HCT116 (cell line): ENCODE measurements around the gene REEP6. TPM values are rescaled to one million over a fixed set of nuclear protein-coding genes. Genes with fewer than 3 reads are reported as not detected.

Experiments used
- ATAC-seq: fragments of 200-7000 bp; cut with Tn5 transposase; 2 replicates; pipeline ENCODE4 v1.9.1; 2020; ENCODE audit warnings: mild to moderate bottlenecking, moderate library complexity
- BruUV-seq: library from RNA; stranded (reverse); fragments of 400-500 nt; replicated peaks from 2 replicates; lab custom pipeline; 2021; lab: Mats Ljungman, UMichigan
- CTCF ChIA-PET: fragments of 300-600 bp; sonication (Branson Sonifier 250); formaldehyde crosslinking; loops from one replicate; lab custom pipeline; 2021; ENCODE audit warnings: antibody characterized with exemption; lab: Charles Lee
- POLR2A ChIA-PET: fragments of 300-600, 350-600 bp; sonication (Branson Sonifier 250); formaldehyde crosslinking; loops from one replicate; lab custom pipeline; 2021; ENCODE audit warnings: antibody characterized with exemption; lab: Charles Lee
- RAD21 ChIA-PET, 2 experiments: fragments of 300-600 bp; sonication (Branson Sonifier 250); formaldehyde crosslinking; loops; one replicate each; lab custom pipeline; 2023; ENCODE audit warnings: low total read pairs in 2 of 2; ENCODE audit not compliant: uncharacterized antibody in 2 of 2, unreplicated experiment in 2 of 2, low non-redundant PET in 1 of 2; lab: Charles Lee
- DNase-seq: peaks from one replicate; pipeline ENCODE4 v3.0.0-alpha.2; 2010; ENCODE audit warnings: low read depth, low spot score
- H2AFZ ChIP-seq: fragments of 200-600 bp; shearing (Covaris generic), sonication (generic); 2 replicates; pipeline ENCODE4 v1.6.1; 2017; ENCODE audit warnings: low read depth, mixed run types, mixed read lengths, antibody characterized with exemption, low read length; ENCODE audit not compliant: poor library complexity, severe bottlenecking
- H3K27ac ChIP-seq: 2 replicates; pipeline ENCODE4 v1.5.1; 2012; ENCODE audit warnings: low read depth, low read length
- H3K27me3 ChIP-seq: fragments of 200-600 bp; sonication (generic); 2 replicates; pipeline ENCODE4 v1.6.1; 2016; ENCODE audit warnings: mixed run types, low read length, mixed read lengths; ENCODE audit not compliant: insufficient read depth
- H3K36me3 ChIP-seq, 2 experiments: fragments of 200-500 bp in 1 of 2; fragments of 200-600 bp in 1 of 2; sonication (Bioruptor generic) in 1 of 2; sonication (generic) in 1 of 2; 2 replicates each; pipeline versions ENCODE4 v1.5.1 to v1.6.1; 2014 to 2016; ENCODE audit warnings: low read length in 2 of 2, inconsistent platforms in 1 of 2, mixed read lengths in 1 of 2, mixed run types in 1 of 2; ENCODE audit not compliant: insufficient read depth in 2 of 2, control insufficient read depth in 1 of 2
- H3K4me1 ChIP-seq, 2 experiments: fragments of 200-600 bp in 1 of 2; sonication (generic) in 1 of 2; 2 replicates each; pipeline versions ENCODE4 v1.5.1 to v1.6.1; 2012 to 2017; ENCODE audit warnings: low read length in 2 of 2, inconsistent platforms in 1 of 2, mild to moderate bottlenecking in 1 of 2, mixed read lengths in 1 of 2, mixed run types in 1 of 2, moderate library complexity in 1 of 2; ENCODE audit not compliant: insufficient read depth in 2 of 2, control insufficient read depth in 1 of 2
- H3K4me2 ChIP-seq: fragments of 200-600 bp; sonication (generic); 2 replicates; pipeline ENCODE4 v1.6.1; 2017; ENCODE audit warnings: mixed run types, low read length, mixed read lengths
- H3K4me3 ChIP-seq, 2 experiments: fragments of 200-600 bp in 1 of 2; sonication (generic) in 1 of 2; replicated peaks in 1 of 2; 2 replicates each; pipeline ENCODE4 v1.5.1; 2011 to 2016; ENCODE audit warnings: low read length in 2 of 2, control low read depth in 1 of 2, low read depth in 1 of 2, mild to moderate bottlenecking in 1 of 2, mixed read lengths in 1 of 2, mixed run types in 1 of 2
- H3K79me2 ChIP-seq: fragments of 200-600 bp; sonication (generic); 2 replicates; pipeline ENCODE4 v1.6.1; 2017; ENCODE audit warnings: mild to moderate bottlenecking, mixed run types, low read length, moderate library complexity, mixed read lengths; ENCODE audit not compliant: insufficient read depth
- H3K9ac ChIP-seq: fragments of 200-600 bp; sonication (generic); 2 replicates; pipeline ENCODE4 v1.6.1; 2016; ENCODE audit warnings: low read length, mixed read lengths
- H3K9me2 ChIP-seq: fragments of 200-600 bp; sonication (generic), shearing (Covaris generic); 2 replicates; pipeline ENCODE4 v1.6.1; 2017; ENCODE audit warnings: mixed run types, mild to moderate bottlenecking, moderate library complexity; ENCODE audit not compliant: insufficient read depth
- H3K9me3 ChIP-seq, 2 experiments: fragments of 200-500 bp in 1 of 2; fragments of 200-600 bp in 1 of 2; sonication (Bioruptor generic) in 1 of 2; sonication (generic) in 1 of 2; 2 replicates each; pipeline ENCODE4 v1.6.1; 2014 to 2017; ENCODE audit warnings: low read length in 2 of 2, mixed read lengths in 2 of 2, inconsistent platforms in 1 of 2, low read depth in 1 of 2, mild to moderate bottlenecking in 1 of 2, mixed run types in 1 of 2, moderate library complexity in 1 of 2; ENCODE audit not compliant: control insufficient read depth in 1 of 2, insufficient read depth in 1 of 2
- H4K20me1 ChIP-seq: fragments of 200-600 bp; sonication (generic), shearing (Covaris generic); 2 replicates; pipeline ENCODE4 v1.6.1; 2017; ENCODE audit warnings: mixed run types, mild to moderate bottlenecking, moderate library complexity; ENCODE audit not compliant: insufficient read depth
- ATF3 ChIP-seq: IDR thresholded peaks from 2 replicates; pipeline ENCODE4 v1.6.1; 2012
- CBX3 ChIP-seq: IDR thresholded peaks from 2 replicates; pipeline ENCODE4 v1.6.1; 2012; ENCODE audit warnings: low read depth
- CEBPB ChIP-seq: IDR thresholded peaks from 2 replicates; pipeline ENCODE4 v1.6.1; 2012; ENCODE audit warnings: low read depth
- CTCF ChIP-seq, 3 experiments: fragments of 200-600 bp in 1 of 3; sonication (generic) in 1 of 3; IDR thresholded peaks in 2 of 3; conservative IDR thresholded peaks in 1 of 3; 2 replicates each; pipeline ENCODE4 v1.5.1; 2012 to 2017; ENCODE audit warnings: low read depth in 2 of 3, low read length in 2 of 3, antibody characterized with exemption in 1 of 3, borderline replicate concordance in 1 of 3, control low read depth in 1 of 3, mild to moderate bottlenecking in 1 of 3, mixed read lengths in 1 of 3, mixed run types in 1 of 3, moderate library complexity in 1 of 3; ENCODE audit not compliant: insufficient read depth in 1 of 3
- ELF1 ChIP-seq: IDR thresholded peaks from 2 replicates; pipeline ENCODE4 v1.6.1; 2012; ENCODE audit warnings: low read depth, borderline replicate concordance
- EZH2 ChIP-seq: fragments of 200-600 bp; sonication (generic); IDR thresholded peaks from 2 replicates; pipeline ENCODE4 v1.6.1; 2017; ENCODE audit warnings: antibody characterized with exemption, mixed run types
- FOSL1 ChIP-seq: IDR thresholded peaks from 2 replicates; pipeline ENCODE4 v1.6.1; 2012; ENCODE audit warnings: low read depth
- JUND ChIP-seq: IDR thresholded peaks from 2 replicates; pipeline ENCODE4 v1.6.1; 2012
- MAX ChIP-seq: IDR thresholded peaks from 2 replicates; pipeline ENCODE4 v1.6.1; 2012
- POLR2AphosphoS5 ChIP-seq: IDR thresholded peaks from 2 replicates; pipeline ENCODE4 v1.6.1; 2011; ENCODE audit warnings: mild to moderate bottlenecking, low read depth, low read length, moderate library complexity
- RAD21 ChIP-seq: IDR thresholded peaks from 2 replicates; pipeline ENCODE4 v1.6.1; 2012; ENCODE audit warnings: low read depth, mild to moderate bottlenecking
- REST ChIP-seq: IDR thresholded peaks from 2 replicates; pipeline ENCODE4 v1.6.1; 2012; ENCODE audit warnings: low read depth
- TCF7L2 ChIP-seq: IDR thresholded peaks from 2 replicates; pipeline ENCODE4 v1.7.0; 2011; ENCODE audit warnings: borderline replicate concordance, inconsistent platforms; ENCODE audit not compliant: insufficient read depth, insufficient read length; ENCODE audit errors: extremely low read depth
- YY1 ChIP-seq: IDR thresholded peaks from 2 replicates; pipeline ENCODE4 v1.6.1; 2011; ENCODE audit warnings: low read length, low read depth, moderate library complexity, mild to moderate bottlenecking; ENCODE audit not compliant: insufficient replicate concordance; ENCODE audit errors: extremely low read depth
- ZBTB33 ChIP-seq: IDR thresholded peaks from 2 replicates; pipeline ENCODE4 v1.6.1; 2011; ENCODE audit warnings: mild to moderate bottlenecking, low read length, moderate library complexity; ENCODE audit not compliant: insufficient replicate concordance; ENCODE audit errors: extremely low read depth
- ZFX ChIP-seq: fragments of 450-650 bp; IDR thresholded peaks from 2 replicates; pipeline ENCODE4 v1.6.1; 2017
- ZNF274 ChIP-seq: fragments of 200-500 bp; sonication (Bioruptor generic); IDR thresholded peaks from 2 replicates; pipeline ENCODE4 v1.6.1; 2014; ENCODE audit warnings: mild to moderate bottlenecking, low read depth, low read length, inconsistent platforms
- intact Hi-C: fragments of 100-400 bp; cut with micrococcal nuclease; formaldehyde crosslinking; loops from 2 replicates; pipeline ENCODE4 v1.10.0; 2022
- total RNA-seq: library from RNA; stranded (reverse); gene quantifications from one replicate; pipeline ENCODE4 v1.2.1, GENCODE V29; 2021; ENCODE audit not compliant: unreplicated experiment

The REEP6 gene
- total RNA-seq, 1 experiment from 2014 or later, result 53.9 TPM

- DNase-seq (no peak), ATAC-seq (no peak)
- Histone ChIP-seq H2AFZ (no peak overlapping the region), H3K9me3 (no peaks in the 10 kb centered on the region), H4K20me1 (no peaks in the 10 kb centered on the region), H3K36me3 (no peaks in the 10 kb centered on the region), H3K9ac (no peak overlapping the region), H3K4me3 (no peak overlapping the region), H3K27ac (no peak overlapping the region), H3K79me2 (peaks cover 10% of the 10 kb centered on the region; the same call in 1 of the 2 replicates), H3K4me2 (no peak overlapping the region), H3K4me1 (peaks cover 16 to 39% of the 10 kb centered on the region in 2 experiments), H3K9me2 (no peaks in the 10 kb centered on the region), H3K27me3 (no peaks in the 10 kb centered on the region)
- ChIA-PET CTCF (interaction anchor here (0.6 kb wide), 1 partner anchor 177 kb away, joined by 3 read pairs; no protein-coding TSS in a partner anchor), POLR2A (no interaction called here), RAD21 (no interaction called here)
- TF ChIP-seq TCF7L2, result no peak
- TF ChIP-seq FOSL1, result no peak
- TF ChIP-seq POLR2AphosphoS5, result no peak
- no peak for TF ChIP-seq ZBTB33
- no peak for TF ChIP-seq CTCF (IDR thresholded peaks at IDR 0.05 in 2 of 3, conservative IDR thresholded peaks at IDR 0.05 in 1 of 3; ENCODE audit: borderline replicate concordance in 1 of 3, insufficient read depth in 1 of 3, low read depth in 2 of 3, low read length in 2 of 3)
- no peak for TF ChIP-seq ELF1
- TF ChIP-seq MAX, result no peak
- TF ChIP-seq ATF3, result no peak
- TF ChIP-seq CBX3, result no peak
- TF ChIP-seq RAD21, result no peak
- TF ChIP-seq ZNF274, result no peak
- no peak for TF ChIP-seq JUND
- TF ChIP-seq ZFX, result no peak
- no peak for TF ChIP-seq REST
- TF ChIP-seq YY1, result no peak
- no peak for TF ChIP-seq CEBPB
- TF ChIP-seq EZH2, result no peak
- BruUV-seq, result no TSS peak
- intact Hi-C loops, result no loop called here
These were observed 24.2 kb downstream of the REEP6 start for GRCh38 chr19:1514986-1515721.
